Thyroid gland (tissue), 4 donors: ENCODE measurements around the gene CDC14B. TPM values are rescaled to one million over a fixed set of nuclear protein-coding genes. Genes with fewer than 3 reads are reported as not detected.
A peak's percentile ranks its signal among the peaks of the same experiment; 100 is the strongest.
"Not testable (repeated sequence)": the region's sequence is repeated elsewhere in the genome, so short reads cannot be mapped to it uniquely, and the experiment has no call there.

ENCODE experiments used
- DNase-seq, 2 donors: peaks; one replicate each; pipeline ENCODE4 v3.0.0-alpha.2; 2019
- H3K27ac ChIP-seq, 3 donors: fragments of 200-600 bp; sonication (generic); 1 replicate in 2 of 3; 2 replicates in 1 of 3; pipeline ENCODE4 v1.5.1; 2016 to 2019; ENCODE audit warnings: mild to moderate bottlenecking in 1 of 3, moderate library complexity in 1 of 3
- H3K27me3 ChIP-seq: fragments of 200-600 bp; sonication (generic); one replicate; pipeline ENCODE4 v1.5.1; 2019
- H3K36me3 ChIP-seq, 2 donors: fragments of 200-600 bp; sonication (generic); one replicate each; pipeline ENCODE4 v1.5.1; 2016 to 2019
- H3K4me1 ChIP-seq, 2 donors: fragments of 200-600 bp; sonication (generic); one replicate each; pipeline ENCODE4 v1.5.1; 2017 to 2019
- H3K4me3 ChIP-seq, 3 donors: fragments of 200-600 bp; sonication (generic); replicated peaks in 1 of 3; 1 replicate in 2 of 3; 2 replicates in 1 of 3; pipeline ENCODE4 v1.5.1; 2016; ENCODE audit warnings: mild to moderate bottlenecking in 1 of 3
- H3K9me3 ChIP-seq: fragments of 200-600 bp; sonication (generic); one replicate; pipeline ENCODE4 v1.5.1; 2017
- CTCF ChIP-seq, 6 experiments: fragments of 200-600 bp in 3 of 6; fragments of 450-650 bp in 3 of 6; sonication (generic) in 3 of 6; IDR thresholded peaks; one replicate each; pipeline ENCODE4 v1.5.1; 2016 to 2019; ENCODE audit warnings: antibody characterized with exemption in 6 of 6, mild to moderate bottlenecking in 2 of 6, inconsistent platforms in 1 of 6, moderate library complexity in 1 of 6
- POLR2A ChIP-seq, 2 donors: fragments of 450-650 bp; IDR thresholded peaks; one replicate each; pipeline ENCODE4 v1.6.1; 2017; ENCODE audit warnings: antibody characterized with exemption in 2 of 2, mild to moderate bottlenecking in 2 of 2, moderate library complexity in 1 of 2
- WGBS, 2 donors: methylation state at CpG; one replicate each; pipeline ENCODE4 v1.1.5; 2017; 5-methylcytosine and 5-hydroxymethylcytosine counted together
- intact Hi-C: fragments of 100-400 bp; cut with DNase I; formaldehyde crosslinking; loops from one replicate; pipeline ENCODE4 v1.15.1; 2023
- total RNA-seq, 4 donors: library from RNA; depleted of rRNA; stranded (reverse); fragments of >200 nt; gene quantifications; one replicate each; pipeline ENCODE4 v1.2.3, GENCODE V29; 2016

Gene CDC14B
- 10 to 100 TPM; 39.7 to 87.4 (median 56.3) TPM for total RNA-seq

GRCh38 chr9:96619491-96620180 lies at the start of gene CDC14B:
TSS of gene CDC14B (minus strand) at chr9:96619843. CDS start at chr9:96619378, 465 bp downstream.
- 0 to 1% methylated on average over 2 to 18 of the region's 66 CpGs for WGBS, 2 donors
- intact Hi-C loops: loop anchor here (10.0 kb wide), 1 partner anchor 175 kb away; no protein-coding TSS in a partner anchor

GRCh38 chr9:96668868-96669534 lies 49.4 kb upstream of the CDC14B start:
- Histone ChIP-seq H3K4me3 (no peak overlapping the region), H3K27ac (no peak overlapping the region), H3K36me3 (no peaks in the 10 kb centered on the region), H3K9me3 (no peaks in the 10 kb centered on the region), H3K27me3 (no peaks in the 10 kb centered on the region), H3K4me1 (no peaks in the 10 kb centered on the region)
- TF ChIP-seq POLR2A (IDR thresholded peaks at IDR 0.05) (no peak), CTCF (IDR thresholded peaks at IDR 0.05) (no peak)
- 84 to 85% methylated on average over 20 of the region's 20 CpGs for WGBS, 2 donors
- DNase-seq: no peak
- intact Hi-C loops: loop anchor here (5.0 kb wide), 1 partner anchor 217 kb away; the partner anchor contains the start of gene HABP4

More at GRCh38 chr9:96619491-96620180, at the start of gene CDC14B:
- Histone ChIP-seq H3K4me1 (peaks cover 0 to 5% of the 10 kb centered on the region in 2 donors), H3K36me3 (no peaks in the 10 kb centered on the region), H3K4me3 (peak within 1 kb of the TSS; percentile 11 to 91 (median 67)), H3K27me3 (no peaks in the 10 kb centered on the region), H3K27ac (peak within 1 kb of the TSS; percentile 61 to 83 (median 75)), H3K9me3 (no peaks in the 10 kb centered on the region)
- TF ChIP-seq POLR2A (IDR thresholded peaks at IDR 0.05) (peak in 1 of 2 donors; percentile 72), CTCF (IDR thresholded peaks at IDR 0.05) (peak in 3 of 6 experiments; percentile 37 to 45 (median 44))
- peak; percentile 98 to 99 for DNase-seq

GRCh38 chr9:96667363-96667728 lies 47.7 kb upstream of the CDC14B start:
- TF ChIP-seq POLR2A (IDR thresholded peaks at IDR 0.05) (no peak), CTCF (IDR thresholded peaks at IDR 0.05) (no peak)
- H3K4me3 ChIP-seq: no peak overlapping the region
- no peaks in the 10 kb centered on the region for H3K36me3 ChIP-seq
- intact Hi-C loops: loop anchor here (2.0 to 5.0 kb wide), 2 partner anchors 215 to 341 kb away; partner anchors contain the start of gene HABP4
- H3K27me3 ChIP-seq: no peaks in the 10 kb centered on the region
- H3K27ac ChIP-seq: no peak overlapping the region
- no peaks in the 10 kb centered on the region for H3K9me3 ChIP-seq
- no peaks in the 10 kb centered on the region for H3K4me1 ChIP-seq
- 89 to 94% methylated on average over 2 of the region's 2 CpGs for WGBS, 2 donors
- no peak for DNase-seq

GRCh38 chr9:96666653-96667362 lies 47.2 kb upstream of the CDC14B start:
- intact Hi-C loops: loop anchor here (2.0 to 5.0 kb wide), 2 partner anchors 215 to 340 kb away; partner anchors contain the start of gene HABP4
- WGBS, 2 donors: 71 to 73% methylated on average over 15 of the region's 15 CpGs
- peak in 1 of 2 donors; percentile 16 for DNase-seq
- H3K36me3 ChIP-seq, H3K9me3 ChIP-seq, H3K4me3 ChIP-seq, H3K27ac ChIP-seq, H3K4me1 ChIP-seq, H3K27me3 ChIP-seq: not testable (repeated sequence)
- TF ChIP-seq CTCF (IDR thresholded peaks at IDR 0.05): peak; percentile 70 to 98 (median 79)
